ENCODE results near the gene WNK1.
"Not testable (repeated sequence)": the region's sequence is repeated elsewhere in the genome, so short reads cannot be mapped to it uniquely, and the experiment has no call there.

WNK1 gene

DNA sequence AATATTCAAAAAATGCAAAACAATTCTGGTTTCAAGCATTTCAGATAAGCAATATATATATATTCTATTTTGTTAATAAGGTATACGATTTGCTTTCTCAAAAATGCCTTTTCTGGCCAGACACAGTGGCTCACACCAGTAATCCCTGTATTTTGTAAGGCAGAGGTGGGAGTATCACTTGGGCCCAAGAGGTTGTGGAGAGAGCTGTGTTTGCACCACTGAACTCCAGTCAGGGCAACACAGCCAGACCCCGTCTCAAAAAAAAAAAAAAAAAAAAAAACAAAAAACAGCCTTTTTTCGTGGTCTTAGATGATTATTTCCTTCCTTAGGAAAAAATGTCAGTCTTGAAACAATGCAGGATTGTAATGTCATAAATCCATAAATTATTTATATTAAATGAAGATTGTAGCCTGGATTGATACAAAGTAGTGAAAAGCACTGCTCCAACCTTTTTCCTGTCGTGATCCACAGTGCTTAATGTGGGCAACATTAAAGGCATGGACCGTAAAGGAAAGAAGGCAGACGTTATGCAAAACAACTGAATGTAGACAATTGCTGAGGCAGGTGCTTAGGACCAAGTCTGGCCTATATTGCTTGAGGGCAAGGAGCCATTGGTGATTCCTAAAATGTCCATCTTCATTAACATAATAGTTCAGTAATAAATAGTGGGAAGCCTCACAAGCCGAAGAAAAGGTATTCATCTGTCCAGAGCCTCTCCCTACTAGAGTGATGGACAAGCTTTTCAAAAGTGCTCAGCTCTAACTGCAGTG is 160.3 kb downstream of the WNK1 start:
- DNase-seq (ENCODE audit: low read depth), result no peak

DNA sequence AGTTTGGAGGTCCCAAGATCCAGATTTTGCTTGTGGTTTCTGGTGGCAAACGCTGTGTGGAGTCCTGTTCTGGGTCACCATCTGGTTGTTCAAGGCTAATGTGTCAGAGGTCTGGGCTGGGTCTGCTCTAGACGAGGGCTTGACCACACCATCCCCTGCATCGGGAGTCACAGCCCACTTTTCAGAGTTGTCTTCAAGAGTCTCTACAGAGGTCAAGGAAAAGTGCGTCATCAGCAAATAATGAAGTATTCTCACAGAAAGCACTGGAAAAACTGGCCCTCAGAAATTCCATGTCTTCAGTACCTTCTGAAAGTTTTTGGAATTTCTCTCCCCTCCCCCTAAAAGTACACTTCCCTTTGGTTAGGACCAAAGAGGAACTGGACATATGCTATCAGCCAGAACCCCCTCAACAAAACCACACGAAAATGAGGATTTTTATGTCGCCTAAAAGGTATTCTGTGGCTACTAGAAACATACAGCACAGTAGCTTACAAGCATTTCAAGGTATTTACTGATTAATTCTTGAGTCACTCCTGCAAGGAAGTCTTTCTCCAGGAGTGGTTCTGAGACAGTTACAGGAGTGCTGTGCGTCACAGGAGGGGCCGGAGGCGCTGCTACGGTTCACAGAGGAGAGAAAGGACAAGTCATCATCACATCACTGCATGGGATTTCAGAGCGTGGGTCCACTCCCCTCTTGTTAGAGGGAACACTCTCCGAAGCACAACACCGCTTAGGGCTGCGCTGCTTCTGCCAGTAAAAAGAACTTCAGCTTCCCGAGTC is 161.7 kb downstream of the WNK1 start:
- no peak for DNase-seq (ENCODE audit: low read depth)

DNA sequence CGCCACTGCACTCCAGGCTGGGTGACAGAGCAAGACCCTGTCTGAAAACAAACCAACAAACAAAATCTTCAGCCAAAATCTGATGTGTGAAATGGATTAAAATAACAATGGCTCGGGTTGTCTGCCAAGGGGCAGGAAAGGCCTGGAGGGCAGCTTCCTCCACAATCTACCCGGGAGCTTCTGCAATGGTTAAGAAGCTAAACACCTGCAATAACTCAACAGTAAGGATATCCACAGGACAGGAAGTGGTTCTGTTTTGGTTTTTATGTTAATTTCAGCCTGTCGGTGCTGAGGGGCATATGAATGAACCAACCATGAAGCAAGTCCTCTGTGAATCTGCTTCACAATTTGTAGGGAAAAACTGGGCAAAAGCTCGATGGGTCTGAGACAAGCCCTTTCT is 162.7 kb downstream of the WNK1 start:
- DNase-seq (ENCODE audit: low read depth), result no peak

DNA sequence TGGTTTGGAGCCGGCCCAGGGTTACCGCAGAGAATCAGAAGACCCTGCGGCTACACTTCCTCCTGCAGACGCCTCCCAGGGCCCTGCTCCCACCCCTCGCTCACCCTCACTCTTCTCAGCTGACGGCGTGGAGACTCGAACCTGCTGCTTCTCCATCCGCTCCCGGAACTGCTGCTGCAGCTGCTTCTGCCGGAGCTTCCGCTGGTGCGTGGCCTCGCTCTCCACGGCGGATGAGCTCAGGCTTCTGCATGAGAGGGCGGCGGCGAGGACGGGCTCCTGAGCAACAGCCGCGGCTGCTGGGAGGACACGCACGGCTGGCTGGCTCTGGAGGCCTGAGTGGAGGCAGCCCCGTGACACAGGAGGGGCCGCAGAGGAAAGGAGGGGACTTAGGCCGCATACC is 163.9 kb downstream of the WNK1 start:
- DNase-seq (ENCODE audit: low read depth), result no peak

DNA sequence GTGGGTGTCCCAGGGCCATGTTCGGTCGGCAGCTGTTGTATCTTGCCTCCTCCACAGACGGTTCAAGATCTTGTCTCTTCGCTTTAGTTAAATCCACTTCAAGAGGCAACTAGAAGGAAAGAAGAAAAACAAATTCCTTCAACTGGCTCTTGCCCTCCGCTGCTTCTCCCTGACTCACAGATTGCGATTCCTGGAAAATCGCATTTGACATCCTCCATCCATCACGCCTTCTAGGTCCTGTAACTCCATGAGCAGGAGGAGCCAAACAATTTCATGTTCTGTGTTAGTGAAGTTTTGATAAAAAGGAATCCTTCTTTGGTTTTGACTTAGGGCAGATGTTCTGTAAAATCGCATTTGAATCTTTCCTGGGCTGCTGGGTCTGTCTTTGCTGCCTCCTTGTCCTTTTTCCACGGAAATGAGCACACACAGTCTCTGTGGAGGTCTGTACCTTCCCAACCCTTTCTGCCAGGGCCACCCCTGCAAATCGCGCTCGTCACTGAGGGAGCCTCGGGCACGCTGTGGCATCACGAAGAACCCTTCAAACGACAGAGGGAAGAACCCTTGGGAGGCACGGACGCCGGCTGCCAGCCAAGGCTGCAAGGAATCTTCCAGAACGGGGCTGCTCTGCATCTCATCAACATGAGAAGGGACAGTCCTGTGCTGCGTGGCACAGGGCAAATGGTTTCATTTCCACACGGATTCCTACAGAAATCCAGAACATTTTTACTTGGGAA is 164.5 kb downstream of the WNK1 start:
- no peak for DNase-seq (ENCODE audit: low read depth)

DNA sequence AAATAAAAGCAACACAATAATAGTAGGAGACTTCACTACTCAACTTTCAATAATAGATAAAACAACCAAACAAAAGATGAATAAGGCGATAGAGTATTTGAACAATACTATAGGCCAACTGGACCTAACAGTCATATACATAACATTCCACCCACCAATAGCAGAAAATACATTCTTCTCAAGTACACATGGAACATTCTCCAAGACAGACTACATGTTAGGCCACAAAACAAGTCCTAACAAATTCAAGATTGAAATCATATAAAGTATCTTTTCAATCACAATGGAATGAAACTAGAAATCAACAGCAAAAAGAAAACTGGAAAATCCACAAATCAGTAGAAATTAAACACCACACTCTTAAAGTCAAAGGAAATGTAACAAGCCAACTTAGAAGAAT is 168.3 kb downstream of the WNK1 start:
- DNase-seq (ENCODE audit: low read depth), result no peak

DNA sequence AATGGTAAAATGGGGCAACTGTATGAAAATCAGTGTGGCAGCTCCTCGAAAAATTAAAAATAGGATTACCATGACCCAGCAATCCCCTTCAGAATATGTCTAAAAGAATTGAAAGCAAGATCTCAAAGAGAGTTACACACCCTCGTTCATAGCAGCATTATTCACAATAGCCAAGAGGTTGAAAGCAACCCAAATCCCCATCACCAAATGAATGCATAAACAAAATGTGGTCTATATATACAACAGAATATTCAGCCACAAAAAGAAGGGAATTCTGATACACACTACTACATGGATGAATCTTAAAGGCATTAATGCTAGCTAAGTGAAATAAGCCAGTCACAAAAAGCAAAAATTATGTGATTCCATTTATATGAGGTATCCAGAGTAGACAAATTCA is 169.9 kb downstream of the WNK1 start:
- DNase-seq (ENCODE audit: low read depth), result no peak

DNA sequence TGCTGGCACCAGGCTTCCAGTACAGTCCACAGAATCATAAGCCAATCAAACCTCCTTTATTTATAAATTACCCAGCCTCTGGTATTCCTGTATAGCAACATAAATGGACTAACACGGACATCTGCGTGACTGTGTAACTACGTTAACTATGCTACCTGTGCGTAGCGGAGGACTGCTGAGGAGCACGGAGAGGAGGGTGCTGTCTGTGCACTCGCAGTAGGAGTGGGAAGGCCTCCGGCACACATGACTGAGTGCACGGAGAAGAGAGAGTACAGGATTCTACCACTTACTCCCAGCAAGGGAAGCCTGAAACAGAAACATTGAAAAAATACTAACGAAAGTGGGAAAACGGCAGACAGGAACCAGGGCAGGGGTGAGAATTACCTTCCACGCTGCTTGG is 174.3 kb downstream of the WNK1 start:
- no peak for DNase-seq (ENCODE audit: low read depth)

DNA sequence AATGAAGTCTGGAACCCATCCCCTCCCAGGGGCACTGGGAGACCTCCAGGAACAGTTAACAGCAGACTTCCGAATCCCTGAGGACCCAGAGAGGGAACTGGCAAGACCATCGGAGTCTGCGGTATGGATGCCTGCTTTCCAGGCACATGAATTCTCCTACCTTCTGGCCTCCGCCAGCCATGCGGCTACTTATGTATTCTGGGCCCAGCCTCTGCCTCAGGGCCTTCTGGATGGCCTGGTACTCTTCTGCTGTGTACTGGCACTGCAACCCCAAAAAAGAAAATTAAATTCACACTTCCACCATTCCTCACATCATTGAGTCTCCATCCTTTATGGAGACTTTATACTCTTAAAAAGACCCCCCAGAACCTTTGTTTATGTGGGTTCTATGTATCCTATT is 178.7 kb downstream of the WNK1 start:
- DNase-seq (ENCODE audit: low read depth), result no peak

DNA sequence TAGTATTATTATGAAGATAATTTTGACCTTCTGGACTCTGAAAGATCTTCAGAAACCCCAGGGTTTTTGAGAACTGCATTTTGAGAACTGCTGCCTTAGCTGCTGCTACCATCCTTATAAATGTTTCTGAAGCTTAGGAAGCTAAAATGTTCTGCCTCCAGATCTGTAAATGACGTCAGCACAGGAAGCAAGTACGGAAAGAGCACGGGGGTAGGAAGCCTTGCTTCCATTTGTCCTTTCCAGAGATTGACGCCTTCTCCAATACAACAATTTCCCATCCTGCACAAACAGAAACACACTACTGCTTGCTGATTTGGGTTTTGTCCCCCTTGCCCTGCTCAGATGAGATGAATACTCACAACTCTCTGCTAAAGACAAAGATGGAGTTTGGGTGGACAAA is 179.2 kb downstream of the WNK1 start:
- DNase-seq (ENCODE audit: low read depth), result no peak

DNA sequence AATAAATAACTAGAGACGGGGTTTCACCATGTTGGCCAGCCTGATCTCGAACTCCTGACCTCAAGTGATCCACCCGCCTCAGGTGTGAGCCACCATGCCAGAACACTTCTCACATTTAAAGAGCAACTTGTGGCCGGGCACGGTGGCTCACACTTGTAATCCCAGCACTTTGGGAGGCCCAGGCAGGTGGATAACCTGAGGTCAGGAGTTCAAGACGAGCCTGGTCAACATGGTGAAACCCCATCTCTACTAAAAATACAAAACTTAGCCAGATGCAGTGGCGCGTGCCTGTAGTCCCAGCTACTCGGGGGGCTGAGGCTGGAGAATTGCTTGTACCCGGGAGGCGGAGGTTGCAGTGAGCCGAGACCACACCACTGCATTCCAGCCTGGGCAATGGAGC is 183.5 kb downstream of the WNK1 start:
- DNase-seq (ENCODE audit: low read depth), result not testable (repeated sequence)

DNA sequence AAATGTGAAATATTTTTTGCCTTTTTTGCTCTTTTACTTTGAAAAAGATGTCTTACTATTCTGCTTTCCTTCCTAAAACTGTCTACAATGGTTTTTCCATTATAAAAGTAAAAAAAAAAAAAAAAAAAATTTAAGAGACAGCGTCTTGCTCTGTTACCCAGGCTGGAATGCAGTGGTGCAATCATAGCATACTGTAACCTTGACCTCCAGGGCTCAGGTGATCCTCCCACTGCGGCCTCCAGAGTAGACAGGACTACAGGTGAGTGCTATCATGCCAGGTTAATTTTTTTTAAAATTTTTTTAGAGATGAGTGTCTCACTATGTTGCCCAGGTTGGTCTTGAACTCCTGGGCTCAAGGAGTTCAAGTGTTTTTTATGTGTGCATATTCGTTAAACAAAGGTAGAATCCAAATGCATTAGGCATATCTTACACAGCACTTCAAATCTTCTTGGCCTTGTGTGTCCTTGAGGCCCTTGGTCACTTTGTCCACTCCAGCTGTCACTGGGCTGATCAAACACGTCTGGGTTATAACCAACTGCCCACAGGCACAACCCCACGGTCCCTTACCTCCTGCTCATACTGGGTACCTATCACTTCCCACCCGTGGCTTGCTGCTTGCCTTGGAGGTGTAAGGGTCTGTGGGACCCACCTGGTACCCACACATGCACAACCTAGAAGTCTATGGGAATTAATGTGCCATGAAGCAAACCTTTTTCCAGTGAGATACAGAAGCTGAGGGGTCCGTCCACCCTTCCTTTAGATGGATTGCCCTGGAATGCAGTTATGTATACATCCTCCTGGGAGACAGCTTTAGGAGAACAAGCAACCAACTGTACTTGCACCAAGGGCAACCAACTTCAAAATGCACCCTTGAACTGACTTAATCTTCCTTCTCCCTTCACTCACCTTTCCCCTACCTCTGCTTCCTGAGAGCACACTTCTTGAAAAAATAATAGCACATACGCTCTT is 184.3 kb downstream of the WNK1 start:
- DNase-seq (ENCODE audit: low read depth), result no peak

DNA sequence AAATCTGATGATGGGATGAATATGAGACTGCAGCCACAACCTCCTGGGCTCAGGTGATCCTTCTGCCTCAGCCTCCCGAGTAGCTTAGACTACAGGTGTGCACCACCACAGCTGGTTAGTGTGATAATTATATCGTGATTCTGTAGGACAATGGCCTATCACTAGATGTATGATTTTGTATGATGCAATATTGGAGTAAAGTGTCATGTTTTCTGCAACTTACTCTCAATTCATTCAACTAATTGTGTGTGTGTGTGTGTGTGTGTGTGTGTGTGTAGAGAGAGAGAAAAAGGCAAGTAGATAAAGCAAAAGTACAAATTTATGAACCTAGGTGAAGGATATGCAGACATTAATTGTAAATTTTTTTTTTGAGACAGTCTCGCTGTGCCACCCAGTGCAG is 186.4 kb downstream of the WNK1 start:
- DNase-seq (ENCODE audit: low read depth), result no peak

DNA sequence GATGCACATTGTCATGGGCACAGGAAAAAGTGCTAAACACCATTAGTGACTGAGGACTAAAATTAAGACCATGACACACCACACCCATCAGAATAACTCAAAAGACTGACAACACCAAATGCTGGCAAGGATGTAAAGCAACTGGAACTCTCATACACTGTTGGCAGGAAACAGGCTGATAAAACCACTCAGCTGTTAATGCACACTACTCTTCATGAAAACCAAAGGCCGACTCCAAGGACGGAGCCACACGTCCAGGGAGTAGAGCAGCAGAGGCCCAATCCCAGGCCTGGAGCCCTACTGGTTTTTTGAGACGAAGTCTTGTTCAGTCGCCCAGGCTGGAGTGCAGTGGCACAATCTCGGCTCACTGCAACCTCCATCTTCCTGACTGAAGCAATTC is 190.7 kb downstream of the WNK1 start:
- no peak for DNase-seq (ENCODE audit: low read depth)

DNA sequence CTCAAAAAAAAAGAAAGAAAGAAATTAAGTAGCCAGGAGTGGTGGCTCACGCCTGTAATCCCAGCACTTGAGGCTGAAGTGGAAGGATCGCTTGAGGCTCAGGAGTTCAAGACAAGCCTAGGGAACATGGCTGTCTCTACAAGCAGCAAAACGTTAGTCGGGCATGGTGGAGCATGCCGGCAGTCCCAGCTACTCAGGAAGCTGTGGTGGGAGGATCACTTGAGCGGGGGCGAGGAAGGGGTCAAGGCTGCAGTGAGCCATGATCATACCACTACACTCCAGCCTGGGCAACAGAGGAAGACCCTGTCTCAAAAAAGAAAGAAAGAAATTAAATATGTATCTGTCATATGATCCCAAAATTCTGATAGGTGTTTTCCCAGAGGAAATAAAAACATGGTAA is 191.8 kb downstream of the WNK1 start:
- no peak for DNase-seq (ENCODE audit: low read depth)

DNA sequence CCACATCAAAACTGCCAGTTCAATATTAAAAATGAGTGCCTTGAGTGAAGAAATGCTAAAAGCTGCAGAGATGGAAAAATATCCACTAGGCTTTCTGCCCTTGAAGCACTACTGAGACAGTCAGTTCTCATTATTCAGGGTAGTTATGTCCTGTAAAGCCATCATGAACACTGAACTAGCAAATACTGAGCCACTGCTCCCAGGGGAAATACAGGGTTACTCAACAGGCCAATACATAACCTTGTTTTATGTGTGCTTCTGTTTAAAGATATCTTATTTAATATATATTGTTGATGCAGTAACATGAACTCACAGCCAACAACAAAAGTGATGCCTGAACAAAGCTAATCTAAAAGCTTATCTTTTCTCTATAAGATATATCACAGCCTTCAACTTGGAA is 193.8 kb downstream of the WNK1 start:
- no peak for DNase-seq (ENCODE audit: low read depth)

DNA sequence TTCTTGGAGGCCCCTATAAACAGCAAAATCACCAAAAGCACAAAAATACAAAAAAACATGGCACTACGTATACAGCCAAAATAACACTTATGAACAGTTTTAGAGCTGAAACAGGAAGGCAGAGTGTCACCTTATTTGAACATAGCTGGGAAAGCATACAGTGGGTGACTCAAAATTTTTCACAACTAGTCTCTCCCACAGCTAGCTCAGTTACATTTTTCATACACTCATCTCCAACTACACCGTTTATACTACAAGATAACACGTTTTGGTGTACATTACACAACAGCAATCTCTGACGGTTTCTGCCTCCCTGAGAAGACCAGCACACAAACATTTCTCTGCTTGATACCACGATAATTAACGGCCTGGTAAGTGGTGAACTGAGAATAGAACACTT is 194.3 kb downstream of the WNK1 start:
- DNase-seq (ENCODE audit: low read depth), result peak; percentile 11

DNA sequence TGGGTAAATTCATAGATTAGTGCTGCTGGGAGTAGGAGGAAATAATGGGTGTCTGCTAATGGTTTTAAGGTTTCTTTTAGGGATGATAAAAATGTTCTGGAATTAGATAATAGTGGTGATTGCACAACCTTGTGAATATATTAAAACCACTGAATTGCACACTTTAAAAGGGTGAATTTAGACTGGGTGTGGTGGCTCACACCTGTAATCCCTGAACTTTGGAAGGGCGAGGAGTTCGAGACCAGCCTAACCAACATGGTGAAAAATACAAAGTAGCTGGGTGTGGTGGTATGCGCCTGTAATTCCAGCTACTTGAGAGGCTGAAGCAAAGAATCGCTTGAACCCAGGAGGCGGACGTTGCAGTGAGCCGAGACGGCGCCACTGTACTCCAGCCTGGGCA is 195.9 kb downstream of the WNK1 start:
- DNase-seq (ENCODE audit: low read depth), result no peak

DNA sequence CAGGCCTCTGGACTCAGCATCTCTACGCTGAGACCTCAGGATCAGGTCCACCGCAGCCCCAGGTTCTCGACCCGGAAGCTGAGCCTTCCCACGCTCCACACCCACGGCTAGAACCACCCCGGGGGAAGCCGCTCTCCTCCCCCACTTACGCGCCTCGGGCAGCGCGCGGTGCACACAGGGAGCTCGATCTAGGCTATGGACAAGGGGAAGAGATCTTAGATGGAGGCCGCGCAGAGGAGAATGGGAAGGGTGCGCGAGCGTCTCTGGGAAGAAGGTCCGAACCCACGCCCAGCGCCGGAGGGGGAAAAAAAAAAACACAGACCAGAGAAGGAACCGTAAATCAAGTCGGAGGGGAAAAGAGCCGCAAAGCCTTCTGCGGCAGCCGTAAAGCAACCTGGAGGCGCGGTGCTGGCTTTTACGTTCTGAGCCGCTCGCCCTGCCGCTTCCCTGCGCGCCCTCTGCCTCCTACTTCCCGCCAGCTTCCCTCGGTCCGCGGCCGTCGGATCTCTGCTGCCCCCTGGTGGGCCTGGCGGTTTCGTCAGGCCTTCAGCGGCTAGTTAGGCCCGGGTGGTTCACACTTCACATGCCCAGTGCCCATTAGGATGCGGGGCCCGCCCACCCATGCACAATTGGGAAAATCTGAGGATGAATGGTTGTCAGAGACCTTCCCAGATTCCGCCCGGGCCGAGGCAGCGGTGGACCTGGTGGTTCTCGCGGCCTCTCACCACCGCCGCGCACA is 197.2 kb downstream of the WNK1 start, which contains the start of gene RAD52:
Gene RAD52, minus strand, starts transcription at position 242 of the 739 bp plus-strand sequence. CDS start 16,636 bp downstream, outside the sequence.
- DNase-seq (ENCODE audit: low read depth), result peak; percentile 100

DNA sequence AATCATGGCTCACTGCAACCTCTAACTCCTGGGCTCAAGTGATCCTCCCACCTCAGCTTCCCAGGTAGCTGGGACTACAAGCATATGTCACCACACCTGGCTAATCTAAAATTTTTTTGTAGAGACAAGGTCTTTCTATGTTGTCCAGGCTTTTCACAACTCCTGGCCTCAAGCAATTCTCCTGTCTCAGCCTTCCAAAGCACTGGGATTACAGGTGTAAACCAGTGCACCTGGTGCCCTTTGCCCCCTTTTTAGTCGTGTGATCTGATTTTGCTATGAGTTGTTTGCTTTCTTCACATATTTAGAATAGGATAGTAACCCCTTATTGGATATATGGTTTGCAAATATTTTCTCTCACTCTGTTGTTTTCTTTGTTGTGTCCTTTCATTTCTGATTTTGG is 198.8 kb downstream of the WNK1 start:
- no peak for DNase-seq (ENCODE audit: low read depth)

DNA sequence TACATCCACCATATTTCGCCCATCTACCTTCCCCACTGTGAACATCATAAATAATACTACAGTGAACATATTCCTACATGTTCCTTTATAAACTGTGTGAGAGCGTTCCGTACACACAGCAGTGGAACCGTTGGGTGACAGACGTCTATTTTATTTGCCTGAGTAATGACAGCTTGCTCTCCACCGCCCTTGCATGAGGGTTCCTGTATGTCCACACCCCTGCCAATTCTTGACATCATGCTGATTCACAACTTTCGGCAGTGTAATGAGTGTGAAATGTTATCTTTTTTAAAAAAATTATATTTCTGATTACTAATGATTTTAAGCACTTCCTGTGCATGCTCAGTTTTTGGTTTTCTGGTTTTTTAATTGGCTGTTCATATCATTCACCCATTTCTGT is 201.4 kb downstream of the WNK1 start:
- peak; percentile 23 for DNase-seq (ENCODE audit: low read depth)

All from fibroblast of gingiva (primary cell).